PC-3 (cell line): Measurements from ENCODE around the gene ZNF358.

Source experiments
- EZH2 ChIP-seq: fragments of 300-600 bp; sonication (generic); IDR thresholded peaks from one replicate; pipeline ENCODE4 v1.6.1; 2017; ENCODE audit warnings: antibody characterized with exemption, mild to moderate bottlenecking, low read length; ENCODE audit not compliant: unreplicated experiment
- EZH2phosphoT487 ChIP-seq: fragments of 300-600 bp; sonication (generic); IDR thresholded peaks from 2 replicates; pipeline ENCODE4 v1.6.1; 2018; ENCODE audit warnings: mild to moderate bottlenecking, antibody characterized with exemption, low read length, borderline replicate concordance
- TF ChIP-seq, protein P1 (sequence below): fragments of 300-600 bp; sonication (generic); conservative IDR thresholded peaks from 2 replicates; pipeline ENCODE4 v1.5.1; 2017; ENCODE audit warnings: antibody characterized with exemption, low read depth, mild to moderate bottlenecking, low read length

GRCh38 chr19:7482584-7483439, 33.1 kb upstream of the ZNF358 start:
- TF ChIP-seq, protein P1, sequence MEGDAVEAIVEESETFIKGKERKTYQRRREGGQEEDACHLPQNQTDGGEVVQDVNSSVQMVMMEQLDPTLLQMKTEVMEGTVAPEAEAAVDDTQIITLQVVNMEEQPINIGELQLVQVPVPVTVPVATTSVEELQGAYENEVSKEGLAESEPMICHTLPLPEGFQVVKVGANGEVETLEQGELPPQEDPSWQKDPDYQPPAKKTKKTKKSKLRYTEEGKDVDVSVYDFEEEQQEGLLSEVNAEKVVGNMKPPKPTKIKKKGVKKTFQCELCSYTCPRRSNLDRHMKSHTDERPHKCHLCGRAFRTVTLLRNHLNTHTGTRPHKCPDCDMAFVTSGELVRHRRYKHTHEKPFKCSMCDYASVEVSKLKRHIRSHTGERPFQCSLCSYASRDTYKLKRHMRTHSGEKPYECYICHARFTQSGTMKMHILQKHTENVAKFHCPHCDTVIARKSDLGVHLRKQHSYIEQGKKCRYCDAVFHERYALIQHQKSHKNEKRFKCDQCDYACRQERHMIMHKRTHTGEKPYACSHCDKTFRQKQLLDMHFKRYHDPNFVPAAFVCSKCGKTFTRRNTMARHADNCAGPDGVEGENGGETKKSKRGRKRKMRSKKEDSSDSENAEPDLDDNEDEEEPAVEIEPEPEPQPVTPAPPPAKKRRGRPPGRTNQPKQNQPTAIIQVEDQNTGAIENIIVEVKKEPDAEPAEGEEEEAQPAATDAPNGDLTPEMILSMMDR: no peak
- TF ChIP-seq EZH2phosphoT487 (no peak), EZH2 (no peak)
